Measurements from ENCODE around the gene ADGRF5.
"Not testable (repeated sequence)": the region's sequence is repeated elsewhere in the genome, so short reads cannot be mapped to it uniquely, and the experiment has no call there.

Gene ADGRF5

DNA sequence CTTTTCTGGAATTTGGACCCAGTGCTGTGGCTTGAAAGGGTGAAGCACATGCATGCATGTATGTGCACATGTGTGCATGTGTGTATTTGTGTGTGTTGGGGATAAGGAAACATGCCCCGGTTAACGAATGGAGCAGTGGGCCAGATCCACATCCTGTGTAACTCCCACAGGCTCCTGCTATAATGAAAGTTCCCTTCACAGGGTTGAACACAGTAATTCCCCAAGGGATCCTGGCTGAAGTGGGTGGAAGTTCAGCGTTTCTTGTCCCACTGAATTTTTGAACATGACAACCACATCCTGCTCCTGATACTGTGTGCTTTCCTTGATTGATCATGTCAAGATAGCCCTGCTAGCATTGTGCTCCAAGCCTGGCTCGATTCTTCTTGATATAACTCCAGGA, 70.2 kb downstream of the ADGRF5 start:
- peaks cover 1 to 17% (median 4%) of the 10 kb centered on the region in 4 experiments for H3K4me1 ChIP-seq (ENCODE audit: control extremely low read depth in 1 of 4, control insufficient read depth in 4 of 4, insufficient read depth in 4 of 4, low read length in 3 of 4)
- H3K27ac ChIP-seq (ENCODE audit: insufficient read depth in 1 of 2, low read depth in 1 of 2, low read length in 2 of 2, poor library complexity in 1 of 2, severe bottlenecking in 2 of 2); H3K36me3 ChIP-seq (ENCODE audit: control insufficient read depth in 4 of 4, insufficient read depth in 4 of 4, low read length in 3 of 4); POLR2A ChIA-PET; H3K9me3 ChIP-seq (ENCODE audit: control extremely low read depth in 1 of 5, control insufficient read depth in 4 of 5, insufficient read depth in 2 of 5, low read depth in 1 of 5, low read length in 4 of 5); H3K4me3 ChIP-seq (ENCODE audit: control insufficient read depth in 1 of 7, extremely low read depth in 1 of 7, insufficient read depth in 4 of 7, low read depth in 2 of 7, low read length in 6 of 7); H3K27me3 ChIP-seq (replicated peaks in 2 of 5; ENCODE audit: control insufficient read depth in 4 of 5, insufficient read depth in 5 of 5, low read length in 4 of 5); DNase-seq: not testable (repeated sequence)
- CTCF ChIA-PET = interaction anchor here (0.8 to 5.7 kb wide), 2 partner anchors 138 to 193 kb away, joined by 4 to 70 read pairs; partner anchors contain the start of gene ADGRF1
- WGBS (ENCODE audit: insufficient coverage) = 94% methylated on average over 2 of the region's 4 CpGs

DNA sequence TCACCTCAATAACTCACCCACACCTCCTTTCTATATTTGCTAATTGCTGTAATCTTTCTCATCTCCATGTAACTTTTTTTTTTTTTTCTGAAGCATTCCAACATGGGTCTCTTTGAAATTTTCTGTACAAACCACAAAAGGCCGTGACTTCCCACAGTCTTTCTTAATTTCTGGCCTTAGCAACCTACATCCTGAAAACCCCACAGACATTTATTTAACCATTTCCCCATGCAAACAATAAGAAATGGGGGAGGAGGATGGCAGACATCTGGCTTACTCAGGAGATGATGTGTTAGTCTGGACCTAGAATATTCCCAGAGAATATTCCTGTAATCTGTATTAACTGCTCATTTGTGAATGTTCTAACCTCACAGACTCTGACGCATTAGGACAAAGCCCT, 70.9 kb downstream of the ADGRF5 start:
- 57% methylated on average over 2 of the region's 2 CpGs for WGBS (ENCODE audit: insufficient coverage)
- CTCF ChIA-PET = interaction anchor here (0.8 to 5.7 kb wide), 4 partner anchors 10 to 194 kb away, joined by 3 to 70 read pairs (median 12); partner anchors contain the start of gene ADGRF1
- POLR2A ChIA-PET = no interaction called here
- Histone ChIP-seq H3K4me3 (ENCODE audit: control insufficient read depth in 1 of 7, extremely low read depth in 1 of 7, insufficient read depth in 4 of 7, low read depth in 2 of 7, low read length in 6 of 7) (no peak overlapping the region), H3K27me3 (replicated peaks in 2 of 5; ENCODE audit: control insufficient read depth in 4 of 5, insufficient read depth in 5 of 5, low read length in 4 of 5) (no peaks in the 10 kb centered on the region), H3K36me3 (ENCODE audit: control insufficient read depth in 4 of 4, insufficient read depth in 4 of 4, low read length in 3 of 4) (no peaks in the 10 kb centered on the region), H3K27ac (ENCODE audit: insufficient read depth in 1 of 2, low read depth in 1 of 2, low read length in 2 of 2, poor library complexity in 1 of 2, severe bottlenecking in 2 of 2) (no peak overlapping the region), H3K4me1 (ENCODE audit: control extremely low read depth in 1 of 4, control insufficient read depth in 4 of 4, insufficient read depth in 4 of 4, low read length in 3 of 4) (peaks cover 1 to 17% (median 4%) of the 10 kb centered on the region in 4 experiments), H3K9me3 (ENCODE audit: control extremely low read depth in 1 of 5, control insufficient read depth in 4 of 5, insufficient read depth in 2 of 5, low read depth in 1 of 5, low read length in 4 of 5) (no peaks in the 10 kb centered on the region)
- no peak for DNase-seq

DNA sequence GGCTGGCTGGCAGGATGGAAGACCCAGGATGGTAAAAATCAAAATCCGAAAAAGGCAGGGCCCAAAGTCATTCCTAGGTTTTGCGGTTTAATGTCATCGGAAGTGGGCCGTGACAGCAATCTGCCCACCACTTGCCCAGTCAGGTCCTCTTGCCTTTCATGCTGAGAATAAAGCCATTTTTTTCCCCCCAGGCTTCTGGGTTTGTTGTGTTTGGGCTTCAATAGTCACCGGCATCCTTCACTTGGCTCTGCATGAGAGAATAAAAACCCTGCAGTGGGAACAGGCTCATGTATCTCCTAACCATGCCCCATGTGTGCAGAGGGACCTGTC, 72.4 kb downstream of the ADGRF5 start:
- POLR2A ChIA-PET = no interaction called here
- no peak for DNase-seq
- Histone ChIP-seq H3K4me1 (ENCODE audit: control extremely low read depth in 1 of 4, control insufficient read depth in 4 of 4, insufficient read depth in 4 of 4, low read length in 3 of 4) (peaks cover 1 to 17% (median 4%) of the 10 kb centered on the region in 4 experiments), H3K27me3 (replicated peaks in 2 of 5; ENCODE audit: control insufficient read depth in 4 of 5, insufficient read depth in 5 of 5, low read length in 4 of 5) (no peaks in the 10 kb centered on the region), H3K36me3 (ENCODE audit: control insufficient read depth in 4 of 4, insufficient read depth in 4 of 4, low read length in 3 of 4) (no peaks in the 10 kb centered on the region), H3K27ac (ENCODE audit: insufficient read depth in 1 of 2, low read depth in 1 of 2, low read length in 2 of 2, poor library complexity in 1 of 2, severe bottlenecking in 2 of 2) (no peak overlapping the region), H3K4me3 (ENCODE audit: control insufficient read depth in 1 of 7, extremely low read depth in 1 of 7, insufficient read depth in 4 of 7, low read depth in 2 of 7, low read length in 6 of 7) (peak overlapping the region in 2 of 7 experiments; percentile 59 to 63), H3K9me3 (ENCODE audit: control extremely low read depth in 1 of 5, control insufficient read depth in 4 of 5, insufficient read depth in 2 of 5, low read depth in 1 of 5, low read length in 4 of 5) (no peaks in the 10 kb centered on the region)
- WGBS (ENCODE audit: insufficient coverage) = 79% methylated on average over 4 of the region's 5 CpGs
- CTCF ChIA-PET = interaction anchor here (1.0 to 5.7 kb wide), 9 partner anchors 9 to 457 kb away, joined by 3 to 70 read pairs (median 5); partner anchors contain the start of gene ADGRF1

DNA sequence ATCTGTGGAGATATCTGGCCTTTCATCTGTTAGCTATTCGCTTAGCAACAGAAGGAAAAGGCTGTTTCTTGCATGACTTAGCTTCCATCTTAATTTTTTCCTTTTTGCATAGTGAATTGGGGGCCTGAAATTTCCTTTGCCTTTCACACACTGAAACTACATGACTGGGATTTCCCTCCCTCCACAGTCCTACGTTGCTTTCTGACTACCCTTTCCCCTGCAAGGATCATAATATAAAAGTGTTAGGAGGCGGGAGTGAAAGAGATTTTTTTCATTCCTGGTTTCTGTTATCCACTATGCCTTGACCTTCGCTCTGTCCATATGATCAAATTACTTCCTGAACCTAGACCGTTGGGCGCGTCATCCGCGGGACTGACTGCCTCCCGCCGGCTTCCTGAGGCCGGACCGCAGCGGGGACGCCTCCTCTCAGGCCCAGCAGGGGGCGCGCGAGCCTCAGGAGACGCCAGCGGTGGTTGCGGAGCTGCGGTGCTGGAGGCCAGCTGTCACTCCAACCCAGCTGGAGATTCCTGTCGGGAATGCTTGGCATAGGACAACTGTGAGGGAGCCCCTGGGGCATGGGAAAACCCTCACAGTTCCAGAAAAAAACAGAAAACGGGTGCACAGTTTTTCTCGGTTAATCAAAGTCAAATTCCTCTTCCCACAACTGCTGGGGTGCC, 72.9 kb downstream of the ADGRF5 start:
- H3K9me3 ChIP-seq (ENCODE audit: control extremely low read depth in 1 of 5, control insufficient read depth in 4 of 5, insufficient read depth in 2 of 5, low read depth in 1 of 5, low read length in 4 of 5) = no peaks in the 10 kb centered on the region
- WGBS (ENCODE audit: insufficient coverage) = 8% methylated on average over 20 of the region's 25 CpGs
- peak; percentile 52 to 66 (median 62) for DNase-seq
- ChIA-PET POLR2A (no interaction called here), CTCF (interaction anchor here (0.7 to 5.7 kb wide), 13 partner anchors 9 to 457 kb away, joined by 3 to 70 read pairs (median 4); partner anchors contain the start of gene ADGRF1)
- H3K36me3 ChIP-seq (ENCODE audit: control insufficient read depth in 4 of 4, insufficient read depth in 4 of 4, low read length in 3 of 4) = no peaks in the 10 kb centered on the region
- H3K27me3 ChIP-seq (replicated peaks in 2 of 5; ENCODE audit: control insufficient read depth in 4 of 5, insufficient read depth in 5 of 5, low read length in 4 of 5) = no peaks in the 10 kb centered on the region
- H3K4me1 ChIP-seq (ENCODE audit: control extremely low read depth in 1 of 4, control insufficient read depth in 4 of 4, insufficient read depth in 4 of 4, low read length in 3 of 4) = peaks cover 1 to 17% (median 4%) of the 10 kb centered on the region in 4 experiments
- H3K27ac ChIP-seq (ENCODE audit: insufficient read depth in 1 of 2, low read depth in 1 of 2, low read length in 2 of 2, poor library complexity in 1 of 2, severe bottlenecking in 2 of 2) = no peak overlapping the region
- H3K4me3 ChIP-seq (ENCODE audit: control insufficient read depth in 1 of 7, extremely low read depth in 1 of 7, insufficient read depth in 4 of 7, low read depth in 2 of 7, low read length in 6 of 7) = peak overlapping the region in 5 of 7 experiments; percentile 35 to 63 (median 48)

DNA sequence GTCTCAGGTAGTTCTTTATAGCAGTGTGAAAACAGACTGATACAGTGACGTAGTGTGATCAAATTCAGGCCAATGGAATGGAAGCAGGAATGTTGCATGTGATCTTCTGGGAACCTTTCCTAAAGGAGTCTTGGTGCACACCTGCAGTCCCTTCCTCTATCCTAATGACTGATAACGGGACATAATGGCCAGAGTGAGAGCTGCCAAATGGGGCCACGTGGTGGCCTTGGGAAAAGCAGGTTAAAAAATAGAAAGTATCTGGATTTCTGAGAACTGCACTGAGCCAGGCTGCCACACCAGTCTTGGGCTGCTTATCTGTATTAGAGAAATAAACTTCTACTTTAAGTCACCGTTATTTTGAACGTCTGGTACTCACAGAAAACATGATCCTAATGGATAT, 76.6 kb downstream of the ADGRF5 start:
- no peak for DNase-seq
- H3K4me3 ChIP-seq (ENCODE audit: control insufficient read depth in 1 of 7, extremely low read depth in 1 of 7, insufficient read depth in 4 of 7, low read depth in 2 of 7, low read length in 6 of 7) = no peak overlapping the region
- 80% methylated on average over 1 of the region's 5 CpGs for WGBS (ENCODE audit: insufficient coverage)
- CTCF ChIA-PET = interaction anchor here (1.2 kb wide), 1 partner anchor 201 kb away, joined by 3 read pairs; no protein-coding TSS in a partner anchor
- POLR2A ChIA-PET = no interaction called here
- H3K27me3 ChIP-seq (replicated peaks in 2 of 5; ENCODE audit: control insufficient read depth in 4 of 5, insufficient read depth in 5 of 5, low read length in 4 of 5) = no peaks in the 10 kb centered on the region
- H3K9me3 ChIP-seq (ENCODE audit: control extremely low read depth in 1 of 5, control insufficient read depth in 4 of 5, insufficient read depth in 2 of 5, low read depth in 1 of 5, low read length in 4 of 5) = peaks cover 0 to 21% (median 9%) of the 10 kb centered on the region in 5 experiments
- H3K36me3 ChIP-seq (ENCODE audit: control insufficient read depth in 4 of 4, insufficient read depth in 4 of 4, low read length in 3 of 4) = no peaks in the 10 kb centered on the region
- no peak overlapping the region for H3K27ac ChIP-seq (ENCODE audit: insufficient read depth in 1 of 2, low read depth in 1 of 2, low read length in 2 of 2, poor library complexity in 1 of 2, severe bottlenecking in 2 of 2)
- H3K4me1 ChIP-seq (ENCODE audit: control extremely low read depth in 1 of 4, control insufficient read depth in 4 of 4, insufficient read depth in 4 of 4, low read length in 3 of 4) = peaks cover 0 to 9% (median 2%) of the 10 kb centered on the region in 4 experiments

DNA sequence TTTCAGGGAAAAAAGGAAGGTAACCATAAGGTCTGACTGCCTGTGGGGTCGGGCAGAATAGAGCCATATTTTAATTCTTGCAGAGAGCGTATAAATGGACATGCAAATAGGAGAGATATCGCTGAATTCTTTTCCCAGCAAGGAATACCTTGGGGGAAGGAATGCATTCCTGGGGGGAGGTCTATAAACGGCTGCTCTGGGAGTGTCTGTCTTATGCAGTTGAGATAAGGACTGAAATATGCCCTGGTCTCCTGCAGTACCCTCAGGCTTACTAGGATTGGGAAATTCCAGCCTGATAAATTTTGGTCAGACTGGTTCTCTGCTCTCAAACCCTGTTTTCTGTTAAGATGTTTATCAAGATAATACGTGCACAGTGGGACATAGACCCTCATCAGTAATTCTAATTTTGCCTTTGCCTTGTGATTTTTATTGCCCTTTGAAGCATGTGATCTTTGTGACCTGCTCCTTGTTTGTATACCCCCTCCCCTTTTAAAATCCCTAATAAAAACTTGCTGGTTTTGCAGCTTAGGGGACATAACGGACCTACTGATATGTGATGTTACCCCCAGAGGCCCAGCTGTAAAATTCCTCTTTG, 79.4 kb downstream of the ADGRF5 start:
- DNase-seq; POLR2A ChIA-PET; CTCF ChIA-PET; H3K4me1 ChIP-seq (ENCODE audit: control extremely low read depth in 1 of 4, control insufficient read depth in 4 of 4, insufficient read depth in 4 of 4, low read length in 3 of 4); H3K4me3 ChIP-seq (ENCODE audit: control insufficient read depth in 1 of 7, extremely low read depth in 1 of 7, insufficient read depth in 4 of 7, low read depth in 2 of 7, low read length in 6 of 7); H3K27ac ChIP-seq (ENCODE audit: insufficient read depth in 1 of 2, low read depth in 1 of 2, low read length in 2 of 2, poor library complexity in 1 of 2, severe bottlenecking in 2 of 2); H3K36me3 ChIP-seq (ENCODE audit: control insufficient read depth in 4 of 4, insufficient read depth in 4 of 4, low read length in 3 of 4); H3K27me3 ChIP-seq (replicated peaks in 2 of 5; ENCODE audit: control insufficient read depth in 4 of 5, insufficient read depth in 5 of 5, low read length in 4 of 5): not testable (repeated sequence)
- peaks cover 0 to 21% (median 9%) of the 10 kb centered on the region in 5 experiments for H3K9me3 ChIP-seq (ENCODE audit: control extremely low read depth in 1 of 5, control insufficient read depth in 4 of 5, insufficient read depth in 2 of 5, low read depth in 1 of 5, low read length in 4 of 5)
- 100% methylated on average over 5 of the region's 6 CpGs for whole genome bisulfite sequencing (ENCODE audit: insufficient coverage)

DNA sequence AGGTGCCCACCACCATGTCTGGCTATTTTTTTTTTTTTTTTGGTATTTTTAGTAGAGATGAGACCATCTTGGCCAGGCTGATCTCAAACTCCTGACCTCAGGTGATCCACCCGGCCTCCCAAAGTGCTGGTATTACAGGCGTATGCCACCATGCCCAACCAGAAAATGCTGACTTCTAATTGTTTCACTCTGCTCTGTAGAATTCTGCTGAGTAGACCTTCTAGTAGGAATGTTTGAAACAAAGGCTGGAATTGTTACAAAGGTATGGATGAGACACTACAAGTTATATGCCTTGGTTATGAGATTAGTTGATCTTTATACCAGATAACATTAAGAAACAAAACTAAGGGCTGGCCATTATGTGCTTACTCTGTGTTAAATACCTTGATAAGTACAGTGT, 83.7 kb downstream of the ADGRF5 start:
- CTCF ChIA-PET = interaction anchor here (0.6 to 0.7 kb wide), 2 partner anchors 8 to 208 kb away, joined by 3 to 4 read pairs; no protein-coding TSS in a partner anchor
- Histone ChIP-seq H3K27me3 (replicated peaks in 2 of 5; ENCODE audit: control insufficient read depth in 4 of 5, insufficient read depth in 5 of 5, low read length in 4 of 5) (no peaks in the 10 kb centered on the region), H3K4me1 (ENCODE audit: control extremely low read depth in 1 of 4, control insufficient read depth in 4 of 4, insufficient read depth in 4 of 4, low read length in 3 of 4) (no peaks in the 10 kb centered on the region), H3K27ac (ENCODE audit: insufficient read depth in 1 of 2, low read depth in 1 of 2, low read length in 2 of 2, poor library complexity in 1 of 2, severe bottlenecking in 2 of 2) (no peak overlapping the region), H3K36me3 (ENCODE audit: control insufficient read depth in 4 of 4, insufficient read depth in 4 of 4, low read length in 3 of 4) (no peaks in the 10 kb centered on the region), H3K4me3 (ENCODE audit: control insufficient read depth in 1 of 7, extremely low read depth in 1 of 7, insufficient read depth in 4 of 7, low read depth in 2 of 7, low read length in 6 of 7) (no peak overlapping the region), H3K9me3 (ENCODE audit: control extremely low read depth in 1 of 5, control insufficient read depth in 4 of 5, insufficient read depth in 2 of 5, low read depth in 1 of 5, low read length in 4 of 5) (peaks cover 0 to 19% (median 6%) of the 10 kb centered on the region in 5 experiments)
- POLR2A ChIA-PET = no interaction called here
- 100% methylated on average over 2 of the region's 2 CpGs for WGBS (ENCODE audit: insufficient coverage)
- DNase-seq = no peak

Measured in common myeloid progenitor, CD34-positive (primary cell).